HepG2 (cell line): ENCODE measurements around the gene SCP2.

Experiments used
- CBX5 ChIP-seq: sonication (generic); formaldehyde crosslinking; IDR thresholded peaks from 2 replicates; pipeline ENCODE4 v1.4.0; 2020; ENCODE audit warnings: missing genetic modification reagents, borderline replicate concordance
- CHD4 ChIP-seq: fragments of 200-600 bp; sonication (generic); IDR thresholded peaks from 2 replicates; pipeline ENCODE4 v1.7.0; 2017; ENCODE audit warnings: mild to moderate bottlenecking, low read length, borderline replicate concordance
- CTCF ChIP-seq: sonication (generic); formaldehyde crosslinking; IDR thresholded peaks from 2 replicates; pipeline ENCODE4 v1.5.0; 2020; ENCODE audit warnings: mild to moderate bottlenecking, missing genetic modification reagents, moderate library complexity
- GABPA ChIP-seq, 2 experiments: IDR thresholded peaks; 2 replicates each; pipeline ENCODE4 v1.6.1; 2011 to 2016; ENCODE audit warnings: low read depth in 2 of 2, low read length in 1 of 2, missing biosample characterization in 1 of 2, missing genetic modification characterization in 1 of 2
- MAX ChIP-seq: IDR thresholded peaks from 2 replicates; pipeline ENCODE4 v1.6.1; 2012; ENCODE audit warnings: inconsistent platforms
- RFX5 ChIP-seq: IDR thresholded peaks from 2 replicates; pipeline ENCODE4 v1.6.1; 2011; ENCODE audit warnings: low read depth, low read length, improper control_type of control experiment
- SRY ChIP-seq: sonication (generic); formaldehyde crosslinking; IDR thresholded peaks from 2 replicates; pipeline ENCODE4 v1.8.0; 2022; ENCODE audit warnings: mild to moderate bottlenecking, missing genetic modification reagents
- ZMYM2 ChIP-seq: sonication (generic); formaldehyde crosslinking; IDR thresholded peaks from 2 replicates; pipeline ENCODE4 v1.8.0; 2022; ENCODE audit warnings: mild to moderate bottlenecking, missing genetic modification reagents
- ZNF687 ChIP-seq: sonication (generic); formaldehyde crosslinking; IDR thresholded peaks from 2 replicates; pipeline ENCODE4 v1.5.1; 2020; ENCODE audit warnings: mild to moderate bottlenecking, missing genetic modification reagents, moderate library complexity

GRCh38 chr1:52926864-52927211 lies 238 bp upstream of the SCP2 start:
- TF ChIP-seq CTCF (CRISPR knock-in tag), result no peak
- no peak for TF ChIP-seq CBX5
- TF ChIP-seq ZNF687 (CRISPR knock-in tag), result no peak; the same call in 1 of the 2 replicates
- no peak for TF ChIP-seq SRY (CRISPR knock-in tag)
- no peak for TF ChIP-seq CHD4
- no peak for TF ChIP-seq MAX
- no peak for TF ChIP-seq ZMYM2 (CRISPR knock-in tag)
- no peak for TF ChIP-seq RFX5
- TF ChIP-seq GABPA (IDR thresholded peaks at IDR 0.05; ENCODE audit: low read depth, low read length), result no peak
- TF ChIP-seq GABPA (CRISPR knock-in tag; IDR thresholded peaks at IDR 0.05; ENCODE audit: low read depth), result no peak
